ENCODE data around the gene RAB41. TPM values are rescaled to one million over a fixed set of nuclear protein-coding genes. Genes with fewer than 3 reads are reported as not detected.

The RAB41 gene
- not detected in 2 replicates for total RNA-seq (ENCODE audit: low replicate concordance)

- Histone ChIP-seq H3K4me2 (no peak within 1 kb of the TSS), H3K36me3 (no peaks in the 10 kb centered on the region), H3K9ac (no peak within 1 kb of the TSS), H3K79me2 (ENCODE audit: low read depth) (no peaks in the 10 kb centered on the region), H3K27ac (no peak within 1 kb of the TSS), H3K4me3 (no peak within 1 kb of the TSS), H3K4me1 (no peaks in the 10 kb centered on the region), H3K27me3 (no peaks in the 10 kb centered on the region), H4K20me1 (ENCODE audit: low read depth) (no peaks in the 10 kb centered on the region), H3F3A (ENCODE audit: low read depth) (no peaks in the 10 kb centered on the region), H2AFZ (replicated peaks) (no peak within 1 kb of the TSS), H3K9me3 (ENCODE audit: low read depth) (no peaks in the 10 kb centered on the region)
- peaks cover 2% of the 10 kb centered on the region for H3K27me3 Mint-ChIP-seq (ENCODE audit: insufficient read depth, low read depth)
- H3K9me3 Mint-ChIP-seq = peaks cover 8% of the 10 kb centered on the region
- H3K36me3 Mint-ChIP-seq = peaks cover 2% of the 10 kb centered on the region
- DNase-seq (ENCODE audit: low spot score) = no peak
- H3K4me1 Mint-ChIP-seq = no peaks in the 10 kb centered on the region
- no peak within 1 kb of the TSS for H3K27ac Mint-ChIP-seq
- no peak within 1 kb of the TSS for H3K4me3 Mint-ChIP-seq
- TF ChIP-seq CTCF (IDR thresholded peaks at IDR 0.05) (no peak), EZH2phosphoT487 (IDR thresholded peaks at IDR 0.05) (no peak), EZH2 (IDR thresholded peaks at IDR 0.05) (no peak)
Observed at GRCh38 chrX:70281951-70282350, at the start of gene RAB41. TSS of gene RAB41 (plus strand) at chrX:70282172. CDS start at chrX:70282218, 46 bp downstream.

- Histone ChIP-seq H3K79me2 (ENCODE audit: low read depth) (no peaks in the 10 kb centered on the region), H4K20me1 (ENCODE audit: low read depth) (no peaks in the 10 kb centered on the region), H3K27me3 (no peaks in the 10 kb centered on the region), H3K36me3 (no peaks in the 10 kb centered on the region), H3K27ac (no peak within 1 kb of the TSS), H3K9ac (no peak within 1 kb of the TSS), H3K9me3 (ENCODE audit: low read depth) (no peaks in the 10 kb centered on the region), H3K4me3 (no peak within 1 kb of the TSS), H3F3A (ENCODE audit: low read depth) (no peaks in the 10 kb centered on the region), H3K4me1 (no peaks in the 10 kb centered on the region), H3K4me2 (no peak within 1 kb of the TSS), H2AFZ (replicated peaks) (no peak within 1 kb of the TSS)
- Mint-ChIP-seq H3K27me3 (ENCODE audit: insufficient read depth, low read depth) (peaks cover 6% of the 10 kb centered on the region), H3K36me3 (no peaks in the 10 kb centered on the region), H3K9me3 (peaks cover 4% of the 10 kb centered on the region), H3K4me1 (no peaks in the 10 kb centered on the region), H3K27ac (no peak within 1 kb of the TSS), H3K4me3 (no peak within 1 kb of the TSS)
- TF ChIP-seq EZH2phosphoT487 (IDR thresholded peaks at IDR 0.05) (no peak), EZH2 (IDR thresholded peaks at IDR 0.05) (no peak), CTCF (IDR thresholded peaks at IDR 0.05) (no peak)
- DNase-seq (ENCODE audit: low spot score) = no peak
Observed at GRCh38 chrX:70234355-70234754, 47.6 kb upstream of the RAB41 start, which contains the start of gene AWAT1. TSS of gene AWAT1 (plus strand) at chrX:70234655. CDS start at chrX:70234696, 41 bp downstream.

GRCh38 chrX:70240751-70241150 lies 41.2 kb upstream of the RAB41 start:
- Mint-ChIP-seq H3K36me3 (no peaks in the 10 kb centered on the region), H3K4me1 (no peaks in the 10 kb centered on the region), H3K4me3 (no peak overlapping the region), H3K9me3 (peaks cover 4% of the 10 kb centered on the region), H3K27me3 (ENCODE audit: insufficient read depth, low read depth) (peaks cover 6% of the 10 kb centered on the region), H3K27ac (no peak overlapping the region)
- Histone ChIP-seq H3K9ac (no peak overlapping the region), H3K27me3 (no peaks in the 10 kb centered on the region), H2AFZ (replicated peaks) (no peak overlapping the region), H3K9me3 (ENCODE audit: low read depth) (no peaks in the 10 kb centered on the region), H3K4me3 (no peak overlapping the region), H3K27ac (no peak overlapping the region), H3K4me2 (no peak overlapping the region), H4K20me1 (ENCODE audit: low read depth) (no peaks in the 10 kb centered on the region), H3F3A (ENCODE audit: low read depth) (no peaks in the 10 kb centered on the region), H3K36me3 (no peaks in the 10 kb centered on the region), H3K79me2 (ENCODE audit: low read depth) (no peaks in the 10 kb centered on the region), H3K4me1 (no peaks in the 10 kb centered on the region)
- no peak for TF ChIP-seq EZH2phosphoT487 (IDR thresholded peaks at IDR 0.05)
- TF ChIP-seq CTCF (IDR thresholded peaks at IDR 0.05) = no peak
- no peak for TF ChIP-seq EZH2 (IDR thresholded peaks at IDR 0.05)
- no peak for DNase-seq (ENCODE audit: low spot score)
